ENCODE measurements around the gene PRDM16.

Gene PRDM16

DNA sequence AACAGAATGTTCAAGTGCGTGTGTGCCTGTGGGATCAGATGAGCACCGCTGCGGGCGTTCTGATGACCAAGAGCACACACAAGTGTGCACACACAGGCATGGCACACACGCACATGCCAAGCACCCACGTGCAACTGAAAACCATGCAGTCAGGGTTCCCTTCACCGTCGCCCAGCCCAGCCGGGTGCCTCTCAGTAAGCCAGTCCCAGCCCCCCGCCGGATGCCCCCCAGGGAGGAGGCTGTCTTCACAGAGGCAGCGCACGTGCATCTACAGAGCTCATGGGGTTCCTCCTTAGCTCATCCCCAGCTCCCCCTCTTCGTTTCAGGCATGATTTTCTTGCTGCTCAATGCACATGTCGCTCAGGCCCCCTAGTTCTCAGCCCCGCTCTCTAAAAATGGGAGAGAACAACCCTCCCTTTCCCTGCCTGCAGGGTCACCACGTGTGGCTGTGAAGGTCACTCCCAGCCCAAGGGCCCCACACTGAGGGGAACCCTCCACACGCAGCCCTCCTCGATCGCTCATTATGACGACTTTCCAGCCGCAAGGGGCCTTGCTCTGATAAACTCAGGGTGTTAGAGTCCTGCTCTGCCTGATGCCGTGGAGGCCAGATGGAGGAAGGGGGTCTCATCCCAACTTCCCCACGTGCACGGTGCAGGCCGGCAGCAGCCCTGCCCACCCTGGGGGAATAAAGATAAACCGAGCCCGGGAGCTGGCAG is 355.1 kb downstream of the PRDM16 start:
- peaks cover 0 to 29% of the 10 kb centered on the region in 2 experiments; a peak in 1 of 3 replicates for H3K36me3 ChIP-seq (ENCODE audit: control insufficient read depth in 2 of 2, insufficient read depth in 1 of 2, low read length in 2 of 2)
- POLR2A ChIA-PET: no interaction called here
- no peak overlapping the region for H3K4me3 ChIP-seq (ENCODE audit: low read depth, low read length)
- H3K27ac ChIP-seq (ENCODE audit: extremely low read depth, low read depth, low read length): no peak overlapping the region; the same call in 1 of the 2 replicates
- no peaks in the 10 kb centered on the region for H3K9me3 ChIP-seq (ENCODE audit: control insufficient read depth, insufficient read depth, low read depth, low read length)
- peaks cover 15% of the 10 kb centered on the region for H3K4me1 ChIP-seq (ENCODE audit: control insufficient read depth, insufficient read depth, low read length)
- CTCF ChIA-PET: interaction anchor here (0.5 to 2.1 kb wide), 14 partner anchors 8 to 904 kb away, joined by 3 to 23 read pairs (median 3); no protein-coding TSS in a partner anchor
- TF ChIP-seq GLIS1 (tag by site-specific recombination; IDR thresholded peaks at IDR 0.05): 0 out of 2 replicates have a peak, but pooled peaks have one; percentile 4
- no peak for TF ChIP-seq ZNF19 (tag by site-specific recombination; IDR thresholded peaks at IDR 0.05; ENCODE audit: low read depth)
- no peak for TF ChIP-seq OVOL3 (tag by site-specific recombination; IDR thresholded peaks at IDR 0.05)
- TF ChIP-seq ZXDB (tag by site-specific recombination; IDR thresholded peaks at IDR 0.05): no peak

DNA sequence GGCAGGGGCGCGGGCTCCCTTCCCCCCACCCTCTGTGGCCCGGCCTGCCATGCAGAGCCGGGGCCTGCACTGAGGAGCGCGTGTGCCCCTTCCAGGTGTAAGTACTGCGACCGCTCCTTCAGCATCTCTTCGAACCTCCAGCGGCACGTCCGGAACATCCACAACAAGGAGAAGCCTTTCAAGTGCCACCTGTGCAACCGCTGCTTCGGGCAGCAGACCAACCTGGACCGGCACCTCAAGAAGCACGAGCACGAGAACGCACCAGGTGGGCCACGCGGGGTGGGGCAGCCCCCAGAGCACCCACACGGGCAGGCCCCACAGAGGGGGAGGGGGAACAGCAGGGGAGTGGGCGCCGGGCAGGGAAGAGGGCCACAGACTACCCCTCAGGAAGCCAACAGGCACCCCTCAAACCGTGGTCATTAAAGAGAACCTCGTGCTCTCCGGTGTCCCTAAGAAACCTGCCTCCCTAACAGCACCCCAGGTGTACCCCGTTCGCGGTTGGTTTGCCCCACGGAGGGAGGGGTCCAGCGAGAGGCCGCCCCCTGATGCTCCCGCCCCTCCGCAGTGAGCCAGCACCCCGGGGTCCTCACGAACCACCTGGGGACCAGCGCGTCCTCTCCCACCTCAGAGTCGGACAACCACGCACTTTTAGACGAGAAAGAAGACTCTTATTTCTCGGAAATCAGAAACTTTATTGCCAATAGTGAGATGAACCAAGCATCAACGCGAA is 356.6 kb downstream of the PRDM16 start:
- H3K4me3 ChIP-seq (ENCODE audit: low read depth, low read length): no peak overlapping the region
- CTCF ChIA-PET: interaction anchor here (0.6 to 1.7 kb wide), 4 partner anchors 16 to 604 kb away, joined by 3 to 23 read pairs (median 4); no protein-coding TSS in a partner anchor
- peaks cover 0 to 34% of the 10 kb centered on the region in 2 experiments; a peak in 1 of 3 replicates for H3K36me3 ChIP-seq (ENCODE audit: control insufficient read depth in 2 of 2, insufficient read depth in 1 of 2, low read length in 2 of 2)
- no peaks in the 10 kb centered on the region for H3K9me3 ChIP-seq (ENCODE audit: control insufficient read depth, insufficient read depth, low read depth, low read length)
- POLR2A ChIA-PET: no interaction called here
- no peak overlapping the region for H3K27ac ChIP-seq (ENCODE audit: extremely low read depth, low read depth, low read length)
- H3K4me1 ChIP-seq (ENCODE audit: control insufficient read depth, insufficient read depth, low read length): peaks cover 7% of the 10 kb centered on the region
- TF ChIP-seq ZEB2 (tag by site-specific recombination; IDR thresholded peaks at IDR 0.05) (no peak), GLIS1 (tag by site-specific recombination; IDR thresholded peaks at IDR 0.05) (no peak), REPIN1 (tag by site-specific recombination; IDR thresholded peaks at IDR 0.05; ENCODE audit: low read depth) (no peak), ZNF473 (tag by site-specific recombination; IDR thresholded peaks at IDR 0.05) (no peak), ZNF169 (tag by site-specific recombination; IDR thresholded peaks at IDR 0.05) (no peak), ZNF837 (tag by site-specific recombination; IDR thresholded peaks at IDR 0.05) (no peak), ZNF776 (tag by site-specific recombination; IDR thresholded peaks at IDR 0.05; ENCODE audit: borderline replicate concordance) (no peak), SP3 (tag by site-specific recombination; IDR thresholded peaks at IDR 0.05) (no peak), ZNF791 (tag by site-specific recombination; IDR thresholded peaks at IDR 0.05) (no peak), GFI1B (tag by site-specific recombination; IDR thresholded peaks at IDR 0.05) (no peak)
- TF ChIP-seq, protein P1, sequence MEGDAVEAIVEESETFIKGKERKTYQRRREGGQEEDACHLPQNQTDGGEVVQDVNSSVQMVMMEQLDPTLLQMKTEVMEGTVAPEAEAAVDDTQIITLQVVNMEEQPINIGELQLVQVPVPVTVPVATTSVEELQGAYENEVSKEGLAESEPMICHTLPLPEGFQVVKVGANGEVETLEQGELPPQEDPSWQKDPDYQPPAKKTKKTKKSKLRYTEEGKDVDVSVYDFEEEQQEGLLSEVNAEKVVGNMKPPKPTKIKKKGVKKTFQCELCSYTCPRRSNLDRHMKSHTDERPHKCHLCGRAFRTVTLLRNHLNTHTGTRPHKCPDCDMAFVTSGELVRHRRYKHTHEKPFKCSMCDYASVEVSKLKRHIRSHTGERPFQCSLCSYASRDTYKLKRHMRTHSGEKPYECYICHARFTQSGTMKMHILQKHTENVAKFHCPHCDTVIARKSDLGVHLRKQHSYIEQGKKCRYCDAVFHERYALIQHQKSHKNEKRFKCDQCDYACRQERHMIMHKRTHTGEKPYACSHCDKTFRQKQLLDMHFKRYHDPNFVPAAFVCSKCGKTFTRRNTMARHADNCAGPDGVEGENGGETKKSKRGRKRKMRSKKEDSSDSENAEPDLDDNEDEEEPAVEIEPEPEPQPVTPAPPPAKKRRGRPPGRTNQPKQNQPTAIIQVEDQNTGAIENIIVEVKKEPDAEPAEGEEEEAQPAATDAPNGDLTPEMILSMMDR (tag by site-specific recombination; IDR thresholded peaks at IDR 0.05): no peak
- TF ChIP-seq, protein P2, sequence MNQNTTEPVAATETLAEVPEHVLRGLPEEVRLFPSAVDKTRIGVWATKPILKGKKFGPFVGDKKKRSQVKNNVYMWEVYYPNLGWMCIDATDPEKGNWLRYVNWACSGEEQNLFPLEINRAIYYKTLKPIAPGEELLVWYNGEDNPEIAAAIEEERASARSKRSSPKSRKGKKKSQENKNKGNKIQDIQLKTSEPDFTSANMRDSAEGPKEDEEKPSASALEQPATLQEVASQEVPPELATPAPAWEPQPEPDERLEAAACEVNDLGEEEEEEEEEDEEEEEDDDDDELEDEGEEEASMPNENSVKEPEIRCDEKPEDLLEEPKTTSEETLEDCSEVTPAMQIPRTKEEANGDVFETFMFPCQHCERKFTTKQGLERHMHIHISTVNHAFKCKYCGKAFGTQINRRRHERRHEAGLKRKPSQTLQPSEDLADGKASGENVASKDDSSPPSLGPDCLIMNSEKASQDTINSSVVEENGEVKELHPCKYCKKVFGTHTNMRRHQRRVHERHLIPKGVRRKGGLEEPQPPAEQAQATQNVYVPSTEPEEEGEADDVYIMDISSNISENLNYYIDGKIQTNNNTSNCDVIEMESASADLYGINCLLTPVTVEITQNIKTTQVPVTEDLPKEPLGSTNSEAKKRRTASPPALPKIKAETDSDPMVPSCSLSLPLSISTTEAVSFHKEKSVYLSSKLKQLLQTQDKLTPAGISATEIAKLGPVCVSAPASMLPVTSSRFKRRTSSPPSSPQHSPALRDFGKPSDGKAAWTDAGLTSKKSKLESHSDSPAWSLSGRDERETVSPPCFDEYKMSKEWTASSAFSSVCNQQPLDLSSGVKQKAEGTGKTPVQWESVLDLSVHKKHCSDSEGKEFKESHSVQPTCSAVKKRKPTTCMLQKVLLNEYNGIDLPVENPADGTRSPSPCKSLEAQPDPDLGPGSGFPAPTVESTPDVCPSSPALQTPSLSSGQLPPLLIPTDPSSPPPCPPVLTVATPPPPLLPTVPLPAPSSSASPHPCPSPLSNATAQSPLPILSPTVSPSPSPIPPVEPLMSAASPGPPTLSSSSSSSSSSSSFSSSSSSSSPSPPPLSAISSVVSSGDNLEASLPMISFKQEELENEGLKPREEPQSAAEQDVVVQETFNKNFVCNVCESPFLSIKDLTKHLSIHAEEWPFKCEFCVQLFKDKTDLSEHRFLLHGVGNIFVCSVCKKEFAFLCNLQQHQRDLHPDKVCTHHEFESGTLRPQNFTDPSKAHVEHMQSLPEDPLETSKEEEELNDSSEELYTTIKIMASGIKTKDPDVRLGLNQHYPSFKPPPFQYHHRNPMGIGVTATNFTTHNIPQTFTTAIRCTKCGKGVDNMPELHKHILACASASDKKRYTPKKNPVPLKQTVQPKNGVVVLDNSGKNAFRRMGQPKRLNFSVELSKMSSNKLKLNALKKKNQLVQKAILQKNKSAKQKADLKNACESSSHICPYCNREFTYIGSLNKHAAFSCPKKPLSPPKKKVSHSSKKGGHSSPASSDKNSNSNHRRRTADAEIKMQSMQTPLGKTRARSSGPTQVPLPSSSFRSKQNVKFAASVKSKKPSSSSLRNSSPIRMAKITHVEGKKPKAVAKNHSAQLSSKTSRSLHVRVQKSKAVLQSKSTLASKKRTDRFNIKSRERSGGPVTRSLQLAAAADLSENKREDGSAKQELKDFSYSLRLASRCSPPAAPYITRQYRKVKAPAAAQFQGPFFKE (tag by site-specific recombination; IDR thresholded peaks at IDR 0.05; ENCODE audit: borderline replicate concordance): no peak
- TF ChIP-seq, protein P3, sequence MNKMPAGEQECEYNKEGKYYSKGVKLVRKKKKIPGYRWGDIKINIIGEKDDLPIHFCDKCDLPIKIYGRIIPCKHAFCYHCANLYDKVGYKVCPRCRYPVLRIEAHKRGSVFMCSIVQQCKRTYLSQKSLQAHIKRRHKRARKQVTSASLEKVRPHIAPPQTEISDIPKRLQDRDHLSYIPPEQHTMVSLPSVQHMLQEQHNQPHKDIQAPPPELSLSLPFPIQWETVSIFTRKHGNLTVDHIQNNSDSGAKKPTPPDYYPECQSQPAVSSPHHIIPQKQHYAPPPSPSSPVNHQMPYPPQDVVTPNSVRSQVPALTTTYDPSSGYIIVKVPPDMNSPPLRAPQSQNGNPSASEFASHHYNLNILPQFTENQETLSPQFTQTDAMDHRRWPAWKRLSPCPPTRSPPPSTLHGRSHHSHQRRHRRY (tag by site-specific recombination; IDR thresholded peaks at IDR 0.05): no peak
